Activated naive CD8-positive, alpha-beta T cell treated with anti-CD3 and anti-CD28 coated beads, Interleukin-2, amount 50 U/mL, for 24 hours (primary cell): ENCODE data around the gene ABCA13.

Source experiments
- ATAC-seq: fragments of 150-1000 bp; cut with Tn5 transposase; one replicate; pipeline ENCODE4 v1.10.0; 2021
- DNase-seq: peaks from one replicate; pipeline ENCODE4 v3.0.0; 2021
- H3K27ac Mint-ChIP-seq: one replicate; pipeline ENCODE4 v1.8.0; 2021; ENCODE audit warnings: mild to moderate bottlenecking, mixed read lengths
- H3K27me3 Mint-ChIP-seq: one replicate; pipeline ENCODE4 v1.8.0; 2021; ENCODE audit warnings: mixed read lengths
- H3K36me3 Mint-ChIP-seq: one replicate; pipeline ENCODE4 v1.8.0; 2021; ENCODE audit warnings: low read depth, mixed read lengths
- H3K4me1 Mint-ChIP-seq: one replicate; pipeline ENCODE4 v1.8.0; 2021; ENCODE audit warnings: mixed read lengths
- H3K4me3 Mint-ChIP-seq: one replicate; pipeline ENCODE4 v1.8.0; 2021; ENCODE audit warnings: mild to moderate bottlenecking, moderate library complexity, mixed read lengths
- H3K9me3 Mint-ChIP-seq: one replicate; pipeline ENCODE4 v1.8.0; 2021; ENCODE audit warnings: mixed read lengths

Gene ABCA13

GRCh38 chr7:48419401-48419800 is 248.1 kb downstream of the ABCA13 start:
- DNase-seq: no peak
- Mint-ChIP-seq H3K36me3 (no peaks in the 10 kb centered on the region), H3K27ac (no peak overlapping the region), H3K4me3 (no peak overlapping the region), H3K4me1 (no peaks in the 10 kb centered on the region), H3K9me3 (no peaks in the 10 kb centered on the region), H3K27me3 (no peaks in the 10 kb centered on the region)
- ATAC-seq: no peak

GRCh38 chr7:48420206-48420605 is 248.9 kb downstream of the ABCA13 start:
- H3K27ac Mint-ChIP-seq: no peak overlapping the region
- H3K4me1 Mint-ChIP-seq: no peaks in the 10 kb centered on the region
- no peak overlapping the region for H3K4me3 Mint-ChIP-seq
- no peak for ATAC-seq
- DNase-seq: no peak
- H3K36me3 Mint-ChIP-seq: no peaks in the 10 kb centered on the region
- no peaks in the 10 kb centered on the region for H3K9me3 Mint-ChIP-seq
- H3K27me3 Mint-ChIP-seq: no peaks in the 10 kb centered on the region

- H3K27me3 Mint-ChIP-seq: no peaks in the 10 kb centered on the region
These were observed 250.1 kb downstream of the ABCA13 start for GRCh38 chr7:48421357-48421756.

GRCh38 chr7:48424731-48425130 is 253.5 kb downstream of the ABCA13 start:
- no peaks in the 10 kb centered on the region for H3K4me1 Mint-ChIP-seq
- ATAC-seq (no peak), DNase-seq (no peak)
- H3K9me3 Mint-ChIP-seq: no peaks in the 10 kb centered on the region
- H3K36me3 Mint-ChIP-seq: no peaks in the 10 kb centered on the region
- H3K27ac Mint-ChIP-seq: no peak overlapping the region
- H3K27me3 Mint-ChIP-seq: no peaks in the 10 kb centered on the region
- H3K4me3 Mint-ChIP-seq: no peak overlapping the region

More at GRCh38 chr7:48421357-48421756, 250.1 kb downstream of the ABCA13 start:
- Mint-ChIP-seq H3K36me3 (no peaks in the 10 kb centered on the region), H3K9me3 (no peaks in the 10 kb centered on the region), H3K27ac (no peak overlapping the region), H3K4me1 (no peaks in the 10 kb centered on the region), H3K4me3 (no peak overlapping the region)
- ATAC-seq (no peak), DNase-seq (no peak)

- no peaks in the 10 kb centered on the region for H3K36me3 Mint-ChIP-seq
- no peak overlapping the region for H3K4me3 Mint-ChIP-seq
- H3K27ac Mint-ChIP-seq: no peak overlapping the region
- ATAC-seq: peak; percentile 24
- no peaks in the 10 kb centered on the region for H3K4me1 Mint-ChIP-seq
- no peaks in the 10 kb centered on the region for H3K27me3 Mint-ChIP-seq
- H3K9me3 Mint-ChIP-seq: no peaks in the 10 kb centered on the region
- DNase-seq: no peak
These were observed 255.2 kb downstream of the ABCA13 start for GRCh38 chr7:48426331-48426965.

- Mint-ChIP-seq H3K27ac (no peak overlapping the region), H3K36me3 (no peaks in the 10 kb centered on the region), H3K4me1 (no peaks in the 10 kb centered on the region), H3K9me3 (no peaks in the 10 kb centered on the region), H3K27me3 (no peaks in the 10 kb centered on the region), H3K4me3 (no peak overlapping the region)
- DNase-seq: no peak
- no peak for ATAC-seq
These were observed 255.8 kb downstream of the ABCA13 start for GRCh38 chr7:48426966-48427555.

- no peak for DNase-seq
- Mint-ChIP-seq H3K4me1 (no peaks in the 10 kb centered on the region), H3K27ac (no peak overlapping the region), H3K4me3 (no peak overlapping the region), H3K36me3 (no peaks in the 10 kb centered on the region), H3K9me3 (no peaks in the 10 kb centered on the region), H3K27me3 (no peaks in the 10 kb centered on the region)
- no peak for ATAC-seq
These were observed 256.4 kb downstream of the ABCA13 start for GRCh38 chr7:48427671-48428070.

GRCh38 chr7:48428091-48428684 is 256.9 kb downstream of the ABCA13 start:
- Mint-ChIP-seq H3K4me3 (no peak overlapping the region), H3K36me3 (no peaks in the 10 kb centered on the region), H3K4me1 (no peaks in the 10 kb centered on the region), H3K27ac (no peak overlapping the region), H3K9me3 (no peaks in the 10 kb centered on the region), H3K27me3 (no peaks in the 10 kb centered on the region)
- ATAC-seq: no peak
- no peak for DNase-seq

GRCh38 chr7:48429117-48429516 is 257.9 kb downstream of the ABCA13 start:
- no peaks in the 10 kb centered on the region for H3K9me3 Mint-ChIP-seq
- no peak overlapping the region for H3K4me3 Mint-ChIP-seq
- H3K36me3 Mint-ChIP-seq: no peaks in the 10 kb centered on the region
- ATAC-seq: no peak
- no peaks in the 10 kb centered on the region for H3K27me3 Mint-ChIP-seq
- H3K27ac Mint-ChIP-seq: no peak overlapping the region
- no peak for DNase-seq
- no peaks in the 10 kb centered on the region for H3K4me1 Mint-ChIP-seq

GRCh38 chr7:48438206-48438605 is 266.9 kb downstream of the ABCA13 start:
- Mint-ChIP-seq H3K4me1 (no peaks in the 10 kb centered on the region), H3K36me3 (no peaks in the 10 kb centered on the region), H3K27me3 (peaks cover 1% of the 10 kb centered on the region), H3K4me3 (no peak overlapping the region), H3K27ac (no peak overlapping the region), H3K9me3 (peaks cover 3% of the 10 kb centered on the region)
- ATAC-seq: no peak
- no peak for DNase-seq

GRCh38 chr7:48441848-48442492 is 270.7 kb downstream of the ABCA13 start:
- Mint-ChIP-seq H3K27ac (no peak overlapping the region), H3K4me1 (no peaks in the 10 kb centered on the region), H3K4me3 (no peak overlapping the region), H3K36me3 (no peaks in the 10 kb centered on the region), H3K9me3 (peaks cover 13% of the 10 kb centered on the region), H3K27me3 (peaks cover 1% of the 10 kb centered on the region)
- DNase-seq (no peak), ATAC-seq (no peak)

GRCh38 chr7:48443051-48443450 is 271.8 kb downstream of the ABCA13 start:
- no peak for DNase-seq
- Mint-ChIP-seq H3K27ac (no peak overlapping the region), H3K36me3 (no peaks in the 10 kb centered on the region)

GRCh38 chr7:48446721-48447120 is 275.5 kb downstream of the ABCA13 start:
- peaks cover 1% of the 10 kb centered on the region for H3K27me3 Mint-ChIP-seq
- no peaks in the 10 kb centered on the region for H3K36me3 Mint-ChIP-seq
- no peak overlapping the region for H3K27ac Mint-ChIP-seq
- H3K9me3 Mint-ChIP-seq: peaks cover 13% of the 10 kb centered on the region
- H3K4me1 Mint-ChIP-seq: no peaks in the 10 kb centered on the region
- H3K4me3 Mint-ChIP-seq: no peak overlapping the region
- ATAC-seq (no peak), DNase-seq (no peak)

More at GRCh38 chr7:48443051-48443450, 271.8 kb downstream of the ABCA13 start:
- H3K9me3 Mint-ChIP-seq: peaks cover 13% of the 10 kb centered on the region
- ATAC-seq: no peak
- no peak overlapping the region for H3K4me3 Mint-ChIP-seq
- no peaks in the 10 kb centered on the region for H3K4me1 Mint-ChIP-seq
- peaks cover 1% of the 10 kb centered on the region for H3K27me3 Mint-ChIP-seq

GRCh38 chr7:48452218-48452617 is 281.0 kb downstream of the ABCA13 start:
- Mint-ChIP-seq H3K9me3 (no peaks in the 10 kb centered on the region), H3K4me1 (no peaks in the 10 kb centered on the region), H3K4me3 (no peak overlapping the region), H3K36me3 (no peaks in the 10 kb centered on the region), H3K27me3 (peaks cover 1% of the 10 kb centered on the region), H3K27ac (no peak overlapping the region)
- DNase-seq (no peak), ATAC-seq (no peak)

- H3K4me3 Mint-ChIP-seq: no peak overlapping the region
- H3K27me3 Mint-ChIP-seq: no peaks in the 10 kb centered on the region
- H3K4me1 Mint-ChIP-seq: no peaks in the 10 kb centered on the region
- ATAC-seq (no peak), DNase-seq (no peak)
- no peak overlapping the region for H3K27ac Mint-ChIP-seq
- no peaks in the 10 kb centered on the region for H3K36me3 Mint-ChIP-seq
- H3K9me3 Mint-ChIP-seq: no peaks in the 10 kb centered on the region
These were observed 283.5 kb downstream of the ABCA13 start for GRCh38 chr7:48454750-48455192.
